HepG2 (cell line): ENCODE data around the gene PPP1R9B. TPM values are rescaled to one million over a fixed set of nuclear protein-coding genes. Genes with fewer than 3 reads are reported as not detected.

Experiments
- CENPBD1 ChIP-seq: sonication (generic); formaldehyde crosslinking; IDR thresholded peaks from 2 replicates; pipeline ENCODE4 v1.8.0; 2022; ENCODE audit warnings: missing genetic modification reagents, low read depth, mild to moderate bottlenecking, borderline replicate concordance
- EP300 ChIP-seq, 3 experiments: sonication (generic) in 1 of 3; formaldehyde crosslinking in 1 of 3; IDR thresholded peaks; 2 replicates each; pipeline versions ENCODE4 v1.5.1 to v1.6.1; 2011 to 2020; ENCODE audit warnings: low read depth in 2 of 3, low read length in 2 of 3, borderline replicate concordance in 1 of 3, improper control_type of control experiment in 1 of 3, mild to moderate bottlenecking in 1 of 3, missing genetic modification reagents in 1 of 3, moderate library complexity in 1 of 3
- FOXJ3 ChIP-seq: sonication (generic); formaldehyde crosslinking; IDR thresholded peaks from 2 replicates; pipeline ENCODE4 v1.4.0; 2020; ENCODE audit warnings: missing genetic modification reagents, mild to moderate bottlenecking, borderline replicate concordance
- HOXD1 ChIP-seq: sonication (generic); formaldehyde crosslinking; IDR thresholded peaks from 2 replicates; pipeline ENCODE4 v1.5.0; 2020; ENCODE audit warnings: missing genetic modification reagents
- ISX ChIP-seq: sonication (generic); formaldehyde crosslinking; conservative IDR thresholded peaks from 2 replicates; pipeline ENCODE4 v1.5.0; 2020; ENCODE audit warnings: missing genetic modification reagents
- KLF13 ChIP-seq: sonication (generic); formaldehyde crosslinking; IDR thresholded peaks from 2 replicates; pipeline ENCODE4 v1.4.0; 2020; ENCODE audit warnings: mild to moderate bottlenecking, missing genetic modification reagents
- LBX2 ChIP-seq: sonication (generic); formaldehyde crosslinking; IDR thresholded peaks from 2 replicates; pipeline ENCODE4 v1.5.0; 2020; ENCODE audit warnings: missing genetic modification reagents, mild to moderate bottlenecking, borderline replicate concordance
- MNT ChIP-seq: fragments of 450-650 bp; IDR thresholded peaks from 2 replicates; pipeline ENCODE4 v1.6.1; 2016
- MYC ChIP-seq: sonication (generic); formaldehyde crosslinking; IDR thresholded peaks from 2 replicates; pipeline ENCODE4 v1.9.0; 2021; ENCODE audit warnings: missing genetic modification reagents, borderline replicate concordance
- NFIB ChIP-seq: sonication (generic); formaldehyde crosslinking; IDR thresholded peaks from 2 replicates; pipeline ENCODE4 v1.9.0; 2021; ENCODE audit warnings: missing genetic modification reagents, mild to moderate bottlenecking, borderline replicate concordance
- NPAS2 ChIP-seq: sonication (generic); formaldehyde crosslinking; IDR thresholded peaks from 2 replicates; pipeline ENCODE4 v1.8.0; 2022; ENCODE audit warnings: mild to moderate bottlenecking, missing genetic modification reagents, borderline replicate concordance
- PRDM15 ChIP-seq: sonication (generic); formaldehyde crosslinking; IDR thresholded peaks from 2 replicates; pipeline ENCODE4 v1.4.0; 2020; ENCODE audit warnings: missing genetic modification reagents
- TFAP4 ChIP-seq: sonication (generic); IDR thresholded peaks from 2 replicates; pipeline ENCODE4 v1.6.1; 2016; ENCODE audit warnings: low read depth, borderline replicate concordance
- TSC22D2 ChIP-seq: sonication (generic); formaldehyde crosslinking; IDR thresholded peaks from 2 replicates; pipeline ENCODE4 v1.5.1; 2020; ENCODE audit warnings: missing genetic modification reagents, mild to moderate bottlenecking, borderline replicate concordance
- ZKSCAN1 ChIP-seq: fragments of 150-350 bp; IDR thresholded peaks from 2 replicates; pipeline ENCODE4 v1.6.1; 2014; ENCODE audit warnings: low read length
- ZMAT5 ChIP-seq: sonication (generic); formaldehyde crosslinking; IDR thresholded peaks from 2 replicates; pipeline ENCODE4 v1.5.0; 2020; ENCODE audit warnings: mild to moderate bottlenecking, low read depth, missing genetic modification reagents, borderline replicate concordance
- ZNF558 ChIP-seq: sonication (generic); formaldehyde crosslinking; IDR thresholded peaks from 2 replicates; pipeline ENCODE4 v1.9.0; 2022; ENCODE audit warnings: mild to moderate bottlenecking, missing genetic modification reagents, borderline replicate concordance
- ZSCAN31 ChIP-seq: sonication (generic); formaldehyde crosslinking; IDR thresholded peaks from 2 replicates; pipeline ENCODE4 v1.5.0; 2020; ENCODE audit warnings: low read depth, mild to moderate bottlenecking, missing genetic modification reagents
- polyA plus RNA-seq, 8 experiments: library from polyadenylated mRNA; depleted of rRNA in 3 of 8; stranded (reverse) in 7 of 8; unstranded in 1 of 8; fragments of >200 nt; fragmentation: Illumina TruSeq in 4 of 8; extraction: Trizol in 4 of 8; gene quantifications; 2 replicates each; pipeline versions ENCODE4 v1.2.1 to v1.2.3, GENCODE V29; 2011 to 2016; ENCODE audit warnings: low read depth in 4 of 8, missing spikeins in 1 of 8, mixed read lengths in 1 of 8; ENCODE audit not compliant: insufficient read depth in 1 of 8
- total RNA-seq, 5 experiments: library from RNA; depleted of rRNA; stranded (reverse); fragments of >200 nt; fragmentation: Illumina TruSeq; extraction: Trizol; gene quantifications; 2 replicates each; pipeline ENCODE4 v1.2.3, GENCODE V29; 2016; ENCODE audit warnings: low read depth in 1 of 5

PPP1R9B gene
- total and polyA plus RNA-seq, 2 of the 13 experiments (the other 11 are each of a cell fraction or from before 2014, with no cell fraction given): 9.4 to 15.8 TPM

GRCh38 chr17:50139950-50140885, 10.3 kb downstream of the PPP1R9B start (continued):
- TF ChIP-seq ZMAT5 (CRISPR knock-in tag) (no peak), EP300 (IDR thresholded peaks at IDR 0.05; ENCODE audit: low read depth in 2 of 2, low read length in 2 of 2) (no peak), EP300 (CRISPR knock-in tag; IDR thresholded peaks at IDR 0.05; ENCODE audit: borderline replicate concordance) (no peak), CENPBD1 (CRISPR knock-in tag) (no peak), ZSCAN31 (CRISPR knock-in tag) (no peak), LBX2 (CRISPR knock-in tag) (no peak), MNT (no peak), KLF13 (CRISPR knock-in tag) (no peak), NFIB (no peak), ZNF558 (no peak), NPAS2 (no peak), HOXD1 (CRISPR knock-in tag) (no peak), ZKSCAN1 (no peak), TSC22D2 (CRISPR knock-in tag) (no peak), PRDM15 (CRISPR knock-in tag) (no peak), TFAP4 (0 out of 2 replicates have a peak, but pooled peaks have one; percentile 29), MYC (CRISPR knock-in tag) (peak; percentile 49; the same call in 1 of the 2 replicates), ISX (CRISPR knock-in tag) (no peak), FOXJ3 (no peak)
